Endometrial microvascular endothelial cells (primary cell): Measurements from ENCODE around the gene OR7E24. TPM values are rescaled to one million over a fixed set of nuclear protein-coding genes. Genes with fewer than 3 reads are reported as not detected.
"Not testable (repeated sequence)": the region's sequence is repeated elsewhere in the genome, so short reads cannot be mapped to it uniquely, and the experiment has no call there.

Source experiments
- in situ Hi-C: cut with HindIII; loops from 2 replicates; pipeline ENCODE4 v1.10.0; 2017; ENCODE audit warnings: low sequenced_read_pairs, low pct_unique_long_range_greater_than_20kb; ENCODE audit errors: inconsistent ontology term
- total RNA-seq: library from RNA; depleted of rRNA; stranded (reverse); fragments of >200 nt; gene quantifications from one replicate; pipeline ENCODE4 v1.2.3, GENCODE V29; 2015; ENCODE audit errors: inconsistent ontology term

OR7E24 gene
- not detected for total RNA-seq

DNA sequence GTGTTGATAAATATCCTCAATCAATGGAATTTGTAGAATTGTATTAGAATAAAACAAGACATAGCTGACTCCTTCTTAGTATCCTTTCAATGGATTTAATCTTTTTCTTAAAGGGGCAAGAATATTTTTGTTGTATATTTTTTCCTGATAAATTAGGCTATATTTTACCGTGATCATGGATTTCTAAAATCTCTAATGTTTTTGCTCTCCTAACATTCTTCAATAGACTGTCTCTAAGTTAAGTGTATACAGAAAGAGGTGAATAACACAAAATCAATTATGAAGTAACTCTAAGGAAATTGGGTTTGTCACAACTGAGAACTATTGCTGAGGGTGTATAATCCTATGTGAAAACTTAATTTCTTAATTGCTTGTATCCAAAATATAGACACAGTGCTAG lies at the start of gene OR7E24:
TSS of gene OR7E24 (plus strand) at position 301 of the 400 bp plus-strand sequence. CDS start 114 bp downstream, outside the sequence.
- in situ Hi-C loops: no loop called here

DNA sequence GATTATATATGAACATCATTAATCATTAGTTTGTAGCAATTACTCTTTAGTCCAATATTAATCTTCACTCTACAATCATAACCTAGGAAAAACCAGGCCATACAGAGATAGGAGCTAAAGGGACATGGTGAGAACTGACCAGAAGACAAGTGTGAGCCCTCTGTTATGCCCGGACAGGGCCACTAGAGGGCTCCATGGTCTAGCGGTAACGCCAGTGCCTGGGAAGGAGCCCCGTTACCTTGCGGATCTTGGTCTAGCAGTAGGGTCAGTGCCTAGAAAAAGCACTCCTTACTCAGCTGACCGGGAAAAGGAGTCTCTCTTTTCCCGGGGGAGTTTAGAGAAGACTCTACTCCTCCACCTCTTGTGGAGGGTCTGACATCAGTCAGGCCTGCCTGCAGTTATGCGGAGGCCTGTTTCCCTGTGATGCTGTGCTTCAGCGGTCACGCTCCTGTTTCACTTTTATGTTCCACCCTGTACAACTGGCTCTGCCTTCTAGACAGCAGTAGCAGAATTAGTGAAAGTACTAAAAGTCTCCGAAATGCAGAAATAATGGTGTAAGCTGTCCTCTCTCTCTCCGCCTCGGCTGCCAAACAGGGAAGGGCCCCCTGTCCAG lies 45.1 kb upstream of the OR7E24 start:
- in situ Hi-C loops: no loop called here

DNA sequence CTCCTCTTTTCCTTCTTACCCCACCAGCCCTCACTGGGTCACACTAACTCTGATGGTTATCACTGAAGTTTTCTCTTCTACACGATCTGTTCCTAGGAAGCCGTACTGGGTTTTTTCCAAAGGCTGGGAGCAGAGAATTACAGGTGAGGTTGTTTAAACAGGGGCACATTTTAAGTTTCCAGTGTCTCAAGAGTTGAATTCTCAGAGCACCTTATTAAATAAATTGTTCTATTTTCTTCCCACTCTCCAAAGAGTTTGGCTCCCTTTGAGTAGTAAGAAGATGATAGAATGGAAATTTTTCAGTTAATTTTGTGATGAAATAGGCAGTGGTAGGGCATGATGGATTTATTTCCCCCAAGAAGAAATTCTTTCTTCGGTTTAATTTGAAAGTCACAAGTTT lies 31.2 kb upstream of the OR7E24 start, which contains the start of gene OR7D4:
TSS of gene OR7D4 (minus strand) at position 101 of the 400 bp plus-strand sequence. CDS start 4,752 bp downstream, outside the sequence.
- in situ Hi-C loops: no loop called here

DNA sequence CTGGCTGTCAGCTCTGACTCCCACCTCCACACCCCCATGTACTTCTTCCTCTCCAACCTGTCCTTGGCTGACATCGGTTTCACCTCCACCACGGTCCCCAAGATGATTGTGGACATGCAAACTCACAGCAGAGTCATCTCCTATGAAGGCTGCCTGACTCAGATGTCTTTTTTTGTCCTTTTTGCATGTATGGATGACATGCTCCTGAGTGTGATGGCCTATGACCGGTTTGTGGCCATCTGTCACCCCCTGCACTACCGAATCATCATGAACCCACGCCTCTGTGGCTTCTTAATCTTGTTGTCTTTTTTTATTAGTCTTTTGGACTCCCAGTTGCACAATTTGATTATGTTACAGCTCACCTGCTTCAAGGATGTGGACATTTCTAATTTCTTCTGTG lies 506 bp downstream of the OR7E24 start:
- in situ Hi-C loops: no loop called here

DNA sequence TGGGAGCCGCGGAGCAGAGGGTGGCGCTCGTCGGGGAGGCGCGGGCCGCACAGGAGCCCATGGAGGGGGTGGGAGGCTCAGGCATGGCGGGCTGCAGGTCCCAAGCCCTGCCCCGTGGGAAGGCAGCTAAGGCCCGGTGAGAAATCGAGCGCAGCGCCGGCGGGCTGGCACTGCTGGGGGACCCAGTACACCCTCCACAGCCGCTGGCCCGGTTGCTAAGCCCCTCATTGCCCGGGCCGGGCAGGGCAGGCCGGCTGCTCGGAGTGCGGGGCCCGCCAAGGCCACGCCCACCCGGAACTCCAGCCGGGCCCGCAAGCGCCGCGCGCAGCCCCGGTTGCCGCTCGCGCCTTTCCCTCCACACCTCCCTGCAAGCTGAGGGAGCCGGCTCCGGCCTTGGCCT lies 32.8 kb downstream of the OR7E24 start:
- in situ Hi-C loops: not testable (repeated sequence)

DNA sequence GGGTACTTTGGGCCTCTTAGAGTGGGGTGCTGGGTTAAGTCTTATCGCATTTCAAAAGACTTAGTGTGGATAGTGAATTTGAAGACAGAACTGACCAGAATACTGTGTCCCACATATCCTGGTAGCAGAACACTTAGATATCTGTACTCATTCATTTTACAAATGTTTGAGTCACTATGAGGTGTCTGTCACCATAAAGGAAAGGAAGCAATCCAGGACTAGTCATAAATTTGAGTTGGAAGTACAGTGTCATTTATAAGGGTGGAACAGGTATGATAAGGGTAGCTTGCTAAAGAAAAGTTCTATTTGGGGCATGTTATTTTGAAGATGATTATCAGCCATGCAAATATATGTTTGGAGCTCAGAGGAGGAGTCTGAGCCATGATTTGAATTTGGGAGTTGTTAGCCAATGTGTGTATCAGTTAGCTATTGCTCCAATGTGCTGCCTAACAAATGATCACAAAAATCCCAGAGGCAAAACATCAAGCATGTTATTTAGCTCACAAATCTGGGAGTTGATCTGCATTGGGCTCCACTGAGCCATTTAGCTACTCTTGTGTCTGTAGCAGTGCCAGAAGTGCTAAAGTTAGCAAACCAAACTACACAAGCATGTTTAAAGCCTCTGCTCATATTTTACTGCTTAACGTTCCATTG lies 38.6 kb downstream of the OR7E24 start:
- in situ Hi-C loops: no loop called here

DNA sequence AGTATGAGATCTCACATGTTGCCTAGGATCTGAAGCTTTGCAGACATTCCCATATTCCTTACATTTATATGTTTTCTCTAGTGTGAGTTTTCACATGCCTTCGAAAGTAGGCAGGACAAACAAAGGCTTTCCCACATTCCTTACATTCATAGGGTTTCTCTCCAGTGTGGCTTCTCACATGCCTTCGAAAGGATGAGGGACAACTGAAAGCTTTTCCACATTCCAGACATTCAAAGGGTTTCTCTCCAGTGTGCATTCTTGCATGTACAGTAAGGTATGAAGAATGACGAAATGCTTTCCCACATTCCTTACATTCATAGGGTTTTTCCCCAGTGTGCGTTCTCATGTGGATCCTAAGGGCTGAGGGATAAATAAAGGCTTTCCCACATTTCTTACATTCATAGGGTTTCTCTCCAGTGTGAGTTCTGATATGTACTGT lies 44.7 kb downstream of the OR7E24 start:
- in situ Hi-C loops: no loop called here

DNA sequence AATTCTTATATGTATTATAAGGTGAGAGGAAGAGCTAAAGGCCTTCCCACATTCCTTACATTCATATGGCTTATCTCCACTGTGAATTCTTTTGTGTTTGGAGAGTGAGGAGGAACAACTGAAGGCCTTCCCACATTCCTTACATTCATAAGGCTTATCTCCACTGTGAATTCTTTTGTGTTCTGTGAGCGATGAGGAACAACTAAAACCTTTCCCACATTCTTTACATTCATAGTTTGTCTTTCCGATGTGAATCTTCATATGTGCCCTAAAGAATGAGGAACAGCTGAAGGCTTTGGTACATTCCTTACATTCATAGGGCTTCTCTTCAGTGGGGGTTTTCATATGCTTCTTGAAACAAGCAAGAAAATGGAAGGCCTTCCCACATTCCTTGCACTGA lies 45.6 kb downstream of the OR7E24 start:
- in situ Hi-C loops: no loop called here

Other genes starting within 250 kb of the OR7E24 start
- not detected for gene MUC16, start 240.5 kb upstream of the OR7E24 start, total RNA-seq
- gene OR1M1, start 163.9 kb upstream of the OR7E24 start, total RNA-seq: not detected
- not detected for gene OR7G2, start 143.5 kb upstream of the OR7E24 start, total RNA-seq
- gene OR7G1, start 135.2 kb upstream of the OR7E24 start, total RNA-seq: not detected
- not detected for gene OR7G3, start 124.0 kb upstream of the OR7E24 start, total RNA-seq
- gene ZNF317, start 110.5 kb upstream of the OR7E24 start, total RNA-seq: 26.4 TPM
- not detected for gene OR7D2, start 72.0 kb upstream of the OR7E24 start, total RNA-seq
- not detected for gene OR7D4, start 31.3 kb upstream of the OR7E24 start, total RNA-seq
- gene ZNF699, start 58.9 kb downstream of the OR7E24 start, total RNA-seq: 8.9 TPM
- gene ZNF559, start 73.2 kb downstream of the OR7E24 start, total RNA-seq: 5.9 TPM
- 0.56 TPM for gene ZNF177, start 112.1 kb downstream of the OR7E24 start, total RNA-seq
- 13.0 TPM for gene ZNF266, start 184.6 kb downstream of the OR7E24 start, total RNA-seq
- gene ZNF560, start 247.7 kb downstream of the OR7E24 start, total RNA-seq: not detected